GM23338 (cell line): ENCODE data around the gene ADAMTSL2.

ENCODE experiments used
- EZH2 ChIP-seq: fragments of 200-600 bp; sonication (generic); IDR thresholded peaks from one replicate; pipeline ENCODE4 v1.8.0; 2017; ENCODE audit warnings: antibody characterized with exemption, mild to moderate bottlenecking, low read depth; ENCODE audit not compliant: unreplicated experiment
- EZH2phosphoT487 ChIP-seq: fragments of 200-600 bp; sonication (generic); IDR thresholded peaks from one replicate; pipeline ENCODE4 v1.8.1; 2018; ENCODE audit warnings: antibody characterized with exemption; ENCODE audit not compliant: unreplicated experiment
- JUNB ChIP-seq: IDR thresholded peaks from one replicate; pipeline ENCODE4 v1.6.1; 2016; ENCODE audit warnings: antibody characterized with exemption; ENCODE audit not compliant: unreplicated experiment
- POLR2AphosphoS5 ChIP-seq: IDR thresholded peaks from 2 replicates; pipeline ENCODE4 v1.6.1; 2016; ENCODE audit warnings: antibody characterized with exemption, low read depth
- STAT1 ChIP-seq: IDR thresholded peaks from one replicate; pipeline ENCODE4 v1.6.1; 2016; ENCODE audit warnings: antibody characterized with exemption; ENCODE audit not compliant: unreplicated experiment
- ZNF331 ChIP-seq: fragments of 250-450 bp; sonication (Bioruptor Pico); IDR thresholded peaks from 2 replicates; pipeline ENCODE4 v1.5.0; 2020; ENCODE audit warnings: low read depth, mild to moderate bottlenecking, moderate library complexity
- TF ChIP-seq, protein P1 (sequence below), 2 experiments: fragments of 200-600 bp in 1 of 2; sonication (generic) in 1 of 2; conservative IDR thresholded peaks; 2 replicates each; pipeline versions ENCODE4 v1.5.1 to v1.6.1; 2016 to 2017; ENCODE audit warnings: antibody characterized with exemption in 2 of 2, low read depth in 2 of 2, mild to moderate bottlenecking in 2 of 2, moderate library complexity in 1 of 2
- TF ChIP-seq, protein P2 (sequence below): IDR thresholded peaks from one replicate; pipeline ENCODE4 v1.6.1; 2018; ENCODE audit warnings: antibody characterized with exemption; ENCODE audit not compliant: unreplicated experiment
- TF ChIP-seq, protein P3 (sequence below): IDR thresholded peaks from 2 replicates; pipeline ENCODE4 v1.6.1; 2016; ENCODE audit warnings: antibody characterized with exemption
- TF ChIP-seq, protein P4 (sequence below): fragments of 250-450 bp; sonication (Bioruptor Pico); IDR thresholded peaks from 2 replicates; pipeline ENCODE4 v1.5.0; 2020; ENCODE audit warnings: mild to moderate bottlenecking, moderate library complexity

DNA sequence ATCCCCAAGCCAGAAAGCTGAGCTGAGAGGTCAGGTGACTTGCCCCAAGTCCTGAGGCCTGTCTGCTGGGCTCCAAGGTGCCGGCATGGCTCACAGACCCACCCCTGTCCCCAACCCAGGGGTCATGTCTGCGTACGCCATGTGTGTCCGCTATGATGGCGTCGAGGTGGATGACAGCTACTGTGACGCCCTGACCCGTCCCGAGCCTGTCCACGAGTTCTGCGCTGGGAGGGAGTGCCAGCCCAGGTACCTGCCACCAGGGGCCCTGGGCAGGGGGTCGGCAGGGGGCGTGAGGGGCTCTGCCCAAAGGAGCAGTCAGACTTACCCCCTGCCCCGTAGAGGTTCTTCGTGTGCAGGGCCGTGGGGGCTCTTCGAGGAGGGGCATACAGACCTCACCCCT is 32.3 kb downstream of the ADAMTSL2 start:
- TF ChIP-seq, protein P1, sequence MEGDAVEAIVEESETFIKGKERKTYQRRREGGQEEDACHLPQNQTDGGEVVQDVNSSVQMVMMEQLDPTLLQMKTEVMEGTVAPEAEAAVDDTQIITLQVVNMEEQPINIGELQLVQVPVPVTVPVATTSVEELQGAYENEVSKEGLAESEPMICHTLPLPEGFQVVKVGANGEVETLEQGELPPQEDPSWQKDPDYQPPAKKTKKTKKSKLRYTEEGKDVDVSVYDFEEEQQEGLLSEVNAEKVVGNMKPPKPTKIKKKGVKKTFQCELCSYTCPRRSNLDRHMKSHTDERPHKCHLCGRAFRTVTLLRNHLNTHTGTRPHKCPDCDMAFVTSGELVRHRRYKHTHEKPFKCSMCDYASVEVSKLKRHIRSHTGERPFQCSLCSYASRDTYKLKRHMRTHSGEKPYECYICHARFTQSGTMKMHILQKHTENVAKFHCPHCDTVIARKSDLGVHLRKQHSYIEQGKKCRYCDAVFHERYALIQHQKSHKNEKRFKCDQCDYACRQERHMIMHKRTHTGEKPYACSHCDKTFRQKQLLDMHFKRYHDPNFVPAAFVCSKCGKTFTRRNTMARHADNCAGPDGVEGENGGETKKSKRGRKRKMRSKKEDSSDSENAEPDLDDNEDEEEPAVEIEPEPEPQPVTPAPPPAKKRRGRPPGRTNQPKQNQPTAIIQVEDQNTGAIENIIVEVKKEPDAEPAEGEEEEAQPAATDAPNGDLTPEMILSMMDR (conservative IDR thresholded peaks at IDR 0.05; ENCODE audit: low read depth in 2 of 2), result no peak
- TF ChIP-seq EZH2phosphoT487 (no peak), POLR2AphosphoS5 (no peak), ZNF331 (no peak), EZH2 (no peak), JUNB (no peak), STAT1 (no peak)
- TF ChIP-seq, protein P2, sequence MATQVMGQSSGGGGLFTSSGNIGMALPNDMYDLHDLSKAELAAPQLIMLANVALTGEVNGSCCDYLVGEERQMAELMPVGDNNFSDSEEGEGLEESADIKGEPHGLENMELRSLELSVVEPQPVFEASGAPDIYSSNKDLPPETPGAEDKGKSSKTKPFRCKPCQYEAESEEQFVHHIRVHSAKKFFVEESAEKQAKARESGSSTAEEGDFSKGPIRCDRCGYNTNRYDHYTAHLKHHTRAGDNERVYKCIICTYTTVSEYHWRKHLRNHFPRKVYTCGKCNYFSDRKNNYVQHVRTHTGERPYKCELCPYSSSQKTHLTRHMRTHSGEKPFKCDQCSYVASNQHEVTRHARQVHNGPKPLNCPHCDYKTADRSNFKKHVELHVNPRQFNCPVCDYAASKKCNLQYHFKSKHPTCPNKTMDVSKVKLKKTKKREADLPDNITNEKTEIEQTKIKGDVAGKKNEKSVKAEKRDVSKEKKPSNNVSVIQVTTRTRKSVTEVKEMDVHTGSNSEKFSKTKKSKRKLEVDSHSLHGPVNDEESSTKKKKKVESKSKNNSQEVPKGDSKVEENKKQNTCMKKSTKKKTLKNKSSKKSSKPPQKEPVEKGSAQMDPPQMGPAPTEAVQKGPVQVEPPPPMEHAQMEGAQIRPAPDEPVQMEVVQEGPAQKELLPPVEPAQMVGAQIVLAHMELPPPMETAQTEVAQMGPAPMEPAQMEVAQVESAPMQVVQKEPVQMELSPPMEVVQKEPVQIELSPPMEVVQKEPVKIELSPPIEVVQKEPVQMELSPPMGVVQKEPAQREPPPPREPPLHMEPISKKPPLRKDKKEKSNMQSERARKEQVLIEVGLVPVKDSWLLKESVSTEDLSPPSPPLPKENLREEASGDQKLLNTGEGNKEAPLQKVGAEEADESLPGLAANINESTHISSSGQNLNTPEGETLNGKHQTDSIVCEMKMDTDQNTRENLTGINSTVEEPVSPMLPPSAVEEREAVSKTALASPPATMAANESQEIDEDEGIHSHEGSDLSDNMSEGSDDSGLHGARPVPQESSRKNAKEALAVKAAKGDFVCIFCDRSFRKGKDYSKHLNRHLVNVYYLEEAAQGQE, result no peak
- TF ChIP-seq, protein P3, sequence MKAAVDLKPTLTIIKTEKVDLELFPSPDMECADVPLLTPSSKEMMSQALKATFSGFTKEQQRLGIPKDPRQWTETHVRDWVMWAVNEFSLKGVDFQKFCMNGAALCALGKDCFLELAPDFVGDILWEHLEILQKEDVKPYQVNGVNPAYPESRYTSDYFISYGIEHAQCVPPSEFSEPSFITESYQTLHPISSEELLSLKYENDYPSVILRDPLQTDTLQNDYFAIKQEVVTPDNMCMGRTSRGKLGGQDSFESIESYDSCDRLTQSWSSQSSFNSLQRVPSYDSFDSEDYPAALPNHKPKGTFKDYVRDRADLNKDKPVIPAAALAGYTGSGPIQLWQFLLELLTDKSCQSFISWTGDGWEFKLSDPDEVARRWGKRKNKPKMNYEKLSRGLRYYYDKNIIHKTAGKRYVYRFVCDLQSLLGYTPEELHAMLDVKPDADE, result no peak
- TF ChIP-seq, protein P4, sequence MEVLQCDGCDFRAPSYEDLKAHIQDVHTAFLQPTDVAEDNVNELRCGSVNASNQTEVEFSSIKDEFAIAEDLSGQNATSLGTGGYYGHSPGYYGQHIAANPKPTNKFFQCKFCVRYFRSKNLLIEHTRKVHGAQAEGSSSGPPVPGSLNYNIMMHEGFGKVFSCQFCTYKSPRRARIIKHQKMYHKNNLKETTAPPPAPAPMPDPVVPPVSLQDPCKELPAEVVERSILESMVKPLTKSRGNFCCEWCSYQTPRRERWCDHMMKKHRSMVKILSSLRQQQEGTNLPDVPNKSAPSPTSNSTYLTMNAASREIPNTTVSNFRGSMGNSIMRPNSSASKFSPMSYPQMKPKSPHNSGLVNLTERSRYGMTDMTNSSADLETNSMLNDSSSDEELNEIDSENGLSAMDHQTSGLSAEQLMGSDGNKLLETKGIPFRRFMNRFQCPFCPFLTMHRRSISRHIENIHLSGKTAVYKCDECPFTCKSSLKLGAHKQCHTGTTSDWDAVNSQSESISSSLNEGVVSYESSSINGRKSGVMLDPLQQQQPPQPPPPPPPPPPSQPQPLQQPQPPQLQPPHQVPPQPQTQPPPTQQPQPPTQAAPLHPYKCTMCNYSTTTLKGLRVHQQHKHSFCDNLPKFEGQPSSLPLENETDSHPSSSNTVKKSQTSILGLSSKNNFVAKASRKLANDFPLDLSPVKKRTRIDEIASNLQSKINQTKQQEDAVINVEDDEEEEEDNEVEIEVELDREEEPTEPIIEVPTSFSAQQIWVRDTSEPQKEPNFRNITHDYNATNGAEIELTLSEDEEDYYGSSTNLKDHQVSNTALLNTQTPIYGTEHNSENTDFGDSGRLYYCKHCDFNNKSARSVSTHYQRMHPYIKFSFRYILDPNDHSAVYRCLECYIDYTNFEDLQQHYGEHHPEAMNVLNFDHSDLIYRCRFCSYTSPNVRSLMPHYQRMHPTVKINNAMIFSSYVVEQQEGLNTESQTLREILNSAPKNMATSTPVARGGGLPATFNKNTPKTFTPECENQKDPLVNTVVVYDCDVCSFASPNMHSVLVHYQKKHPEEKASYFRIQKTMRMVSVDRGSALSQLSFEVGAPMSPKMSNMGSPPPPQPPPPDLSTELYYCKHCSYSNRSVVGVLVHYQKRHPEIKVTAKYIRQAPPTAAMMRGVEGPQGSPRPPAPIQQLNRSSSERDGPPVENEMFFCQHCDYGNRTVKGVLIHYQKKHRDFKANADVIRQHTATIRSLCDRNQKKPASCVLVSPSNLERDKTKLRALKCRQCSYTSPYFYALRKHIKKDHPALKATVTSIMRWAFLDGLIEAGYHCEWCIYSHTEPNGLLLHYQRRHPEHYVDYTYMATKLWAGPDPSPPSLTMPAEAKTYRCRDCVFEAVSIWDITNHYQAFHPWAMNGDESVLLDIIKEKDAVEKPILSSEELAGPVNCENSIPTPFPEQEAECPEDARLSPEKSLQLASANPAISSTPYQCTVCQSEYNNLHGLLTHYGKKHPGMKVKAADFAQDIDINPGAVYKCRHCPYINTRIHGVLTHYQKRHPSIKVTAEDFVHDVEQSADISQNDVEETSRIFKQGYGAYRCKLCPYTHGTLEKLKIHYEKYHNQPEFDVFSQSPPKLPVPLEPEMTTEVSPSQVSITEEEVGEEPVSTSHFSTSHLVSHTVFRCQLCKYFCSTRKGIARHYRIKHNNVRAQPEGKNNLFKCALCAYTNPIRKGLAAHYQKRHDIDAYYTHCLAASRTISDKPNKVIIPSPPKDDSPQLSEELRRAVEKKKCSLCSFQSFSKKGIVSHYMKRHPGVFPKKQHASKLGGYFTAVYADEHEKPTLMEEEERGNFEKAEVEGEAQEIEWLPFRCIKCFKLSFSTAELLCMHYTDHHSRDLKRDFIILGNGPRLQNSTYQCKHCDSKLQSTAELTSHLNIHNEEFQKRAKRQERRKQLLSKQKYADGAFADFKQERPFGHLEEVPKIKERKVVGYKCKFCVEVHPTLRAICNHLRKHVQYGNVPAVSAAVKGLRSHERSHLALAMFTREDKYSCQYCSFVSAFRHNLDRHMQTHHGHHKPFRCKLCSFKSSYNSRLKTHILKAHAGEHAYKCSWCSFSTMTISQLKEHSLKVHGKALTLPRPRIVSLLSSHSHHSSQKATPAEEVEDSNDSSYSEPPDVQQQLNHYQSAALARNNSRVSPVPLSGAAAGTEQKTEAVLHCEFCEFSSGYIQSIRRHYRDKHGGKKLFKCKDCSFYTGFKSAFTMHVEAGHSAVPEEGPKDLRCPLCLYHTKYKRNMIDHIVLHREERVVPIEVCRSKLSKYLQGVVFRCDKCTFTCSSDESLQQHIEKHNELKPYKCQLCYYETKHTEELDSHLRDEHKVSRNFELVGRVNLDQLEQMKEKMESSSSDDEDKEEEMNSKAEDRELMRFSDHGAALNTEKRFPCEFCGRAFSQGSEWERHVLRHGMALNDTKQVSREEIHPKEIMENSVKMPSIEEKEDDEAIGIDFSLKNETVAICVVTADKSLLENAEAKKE (CRISPR knock-in tag), result no peak
